HL-60/S4 treated with phorbol 12-myristate 13-acetate at 8.2 ng/mL for 4 days and 3 days (cell line): ENCODE measurements around the gene TNNI2.

Experiments
- in situ Hi-C: fragments of 300-500 bp; cut with MboI; formaldehyde crosslinking; loops from 2 replicates; pipeline ENCODE4 v1.15.0; 2022; ENCODE audit warnings: low sequenced_read_pairs

TNNI2 gene

DNA sequence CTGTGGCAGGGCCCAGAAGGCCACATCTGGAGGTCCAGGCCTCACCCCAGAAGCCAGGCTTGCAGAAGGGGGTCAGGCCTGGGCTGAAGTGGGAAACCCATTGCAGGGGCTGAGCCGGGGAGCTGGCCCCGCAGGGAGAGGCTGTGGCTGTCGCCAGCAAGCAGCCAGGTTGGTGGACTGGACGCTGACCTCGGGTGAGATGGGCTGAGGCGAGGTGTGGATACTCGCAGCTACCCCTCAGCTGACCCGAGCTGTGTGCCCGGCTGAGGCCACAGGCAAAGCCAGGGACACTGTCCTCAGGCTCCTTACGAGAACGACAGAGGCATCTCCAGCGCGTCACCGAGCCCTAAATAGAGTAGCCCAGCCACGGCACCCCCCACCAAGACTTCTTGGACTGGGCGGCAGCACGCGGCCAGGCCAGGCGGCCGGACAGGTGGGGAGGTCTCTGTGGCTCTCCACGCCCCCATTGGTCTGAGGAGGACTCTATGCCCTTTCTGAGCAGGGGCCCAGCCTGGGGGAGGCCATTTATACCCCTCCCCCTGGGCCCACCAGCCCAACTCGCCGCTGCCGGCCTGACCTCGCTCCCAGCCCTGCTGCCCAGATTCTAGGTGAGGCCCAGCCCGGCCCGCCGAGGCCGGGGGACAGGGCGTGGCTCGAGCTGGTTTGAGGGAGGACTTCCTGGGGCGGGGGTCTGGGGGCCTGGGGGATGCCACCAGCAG lies at the start of gene TNNI2:
Gene TNNI2, plus strand, starts transcription at position 556 of the 719 bp plus-strand sequence. CDS start 716 bp downstream, outside the sequence.
- in situ Hi-C loops: no loop called here

DNA sequence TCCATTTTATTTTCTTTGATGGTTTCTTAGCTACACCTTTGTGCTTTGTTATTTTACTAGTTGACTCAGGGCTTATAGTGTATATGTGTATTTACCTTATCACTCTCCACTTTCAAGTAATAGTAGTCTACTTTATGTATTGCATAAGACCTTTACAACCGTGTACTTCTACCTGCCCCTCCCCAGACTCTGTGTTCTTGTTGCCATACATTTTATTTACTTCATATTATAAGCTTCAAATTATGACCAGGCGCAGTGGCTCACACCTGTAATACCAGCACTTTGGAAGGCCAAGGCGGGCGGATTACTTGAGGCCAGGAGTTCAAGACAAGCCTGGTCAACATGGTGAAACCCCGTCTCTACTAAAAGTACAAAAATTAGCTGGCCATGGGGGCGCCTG lies 46.9 kb upstream of the TNNI2 start:
- in situ Hi-C loops: no loop called here

DNA sequence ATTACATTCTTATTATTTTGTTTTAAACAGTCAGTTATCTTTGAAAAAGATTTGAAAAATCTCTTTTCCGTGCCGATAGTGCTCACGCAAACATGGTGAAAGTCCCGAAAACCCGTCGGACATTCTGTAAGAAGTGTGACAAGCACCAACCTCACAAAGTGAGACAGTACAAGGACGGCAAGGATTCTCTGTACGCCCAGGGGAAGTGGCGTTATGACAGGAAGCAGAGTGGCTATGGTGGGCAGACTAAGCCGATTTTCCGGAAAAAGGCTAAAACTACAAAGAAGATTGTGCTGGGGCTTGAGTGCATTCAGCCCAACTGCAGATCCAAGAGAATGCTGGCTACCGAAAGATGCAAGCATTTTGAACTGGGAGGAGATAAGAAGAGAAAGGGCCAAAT lies 46.3 kb upstream of the TNNI2 start:
- in situ Hi-C loops: no loop called here

DNA sequence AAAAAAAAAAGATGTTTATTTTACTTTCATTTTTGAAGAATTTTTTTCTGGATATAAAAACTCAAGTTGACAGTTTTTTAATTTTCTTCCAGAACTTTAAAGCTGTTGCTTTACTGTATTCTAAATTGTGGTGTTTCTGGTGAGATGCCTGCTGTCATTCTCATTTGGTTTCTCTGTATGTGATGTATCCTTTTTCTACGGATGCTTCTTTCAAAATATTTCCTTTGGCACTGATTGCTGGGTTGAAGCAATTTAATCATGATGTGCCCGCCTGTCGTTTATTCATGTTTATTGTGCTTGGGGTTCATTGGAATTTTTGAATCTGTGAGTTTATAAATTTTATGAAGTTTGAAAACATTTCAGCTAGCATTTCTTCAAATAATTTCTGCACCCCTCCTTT lies 45.7 kb upstream of the TNNI2 start:
- in situ Hi-C loops: no loop called here

GRCh38 chr11:1796413-1797011 lies 42.3 kb upstream of the TNNI2 start:
- in situ Hi-C loops: no loop called here

DNA sequence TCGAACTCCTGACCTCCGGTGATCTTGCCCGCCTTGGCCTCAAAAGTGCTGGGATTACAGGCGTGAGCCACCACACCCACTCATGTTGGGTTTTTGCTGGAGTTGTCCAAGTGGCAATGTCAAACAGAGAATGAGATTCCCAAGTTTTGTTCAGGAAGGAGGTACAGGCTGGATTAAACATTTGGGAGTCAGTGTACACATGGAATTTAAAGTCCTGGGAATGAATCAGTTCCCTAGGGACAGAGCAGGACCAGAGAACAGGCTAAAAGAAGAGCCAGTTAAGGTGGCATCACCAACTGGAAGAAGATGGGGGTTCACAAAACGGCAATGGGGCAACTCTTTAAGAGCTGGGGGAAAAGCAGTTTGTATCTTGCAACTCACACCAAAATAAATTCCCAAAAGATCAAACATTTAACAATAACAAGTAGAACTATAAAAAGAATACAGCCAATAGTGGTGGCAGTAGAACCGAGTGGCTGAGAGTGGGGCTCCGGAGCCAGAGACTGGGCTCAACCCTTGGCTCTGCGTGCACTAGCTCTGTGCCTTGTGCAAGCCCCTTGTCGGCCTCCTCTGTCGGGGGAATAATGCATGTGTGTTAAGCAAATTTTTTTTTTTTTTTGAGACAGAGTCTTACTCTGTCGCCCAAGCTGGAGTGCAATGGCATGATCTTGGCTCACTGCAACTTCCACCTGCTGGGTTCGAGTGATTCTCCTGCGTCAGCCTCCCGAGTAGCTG lies 41.2 kb upstream of the TNNI2 start:
- in situ Hi-C loops: no loop called here

DNA sequence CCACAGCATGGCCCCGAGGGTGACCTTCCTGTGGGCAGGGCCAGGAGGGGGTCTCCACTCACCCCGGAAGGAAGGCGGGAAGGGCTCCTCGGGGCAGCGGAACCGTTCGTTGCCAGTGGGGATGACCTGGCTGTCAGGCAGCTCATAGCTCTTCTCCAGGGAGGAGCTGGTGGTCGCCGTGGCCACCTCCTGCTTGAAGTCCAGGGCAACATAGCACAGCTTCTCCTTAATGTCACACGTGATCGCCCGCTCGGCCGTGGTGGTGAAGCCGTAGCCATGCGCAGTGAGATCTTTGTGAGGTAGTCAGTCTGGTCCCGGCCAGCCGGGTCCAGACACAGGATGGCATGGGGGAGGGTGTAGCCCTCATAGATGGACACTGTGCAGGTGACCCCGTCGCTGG lies 35.5 kb upstream of the TNNI2 start:
- in situ Hi-C loops: loop anchor here (25.0 kb wide), 1 partner anchor 91 kb away; no protein-coding TSS in a partner anchor

DNA sequence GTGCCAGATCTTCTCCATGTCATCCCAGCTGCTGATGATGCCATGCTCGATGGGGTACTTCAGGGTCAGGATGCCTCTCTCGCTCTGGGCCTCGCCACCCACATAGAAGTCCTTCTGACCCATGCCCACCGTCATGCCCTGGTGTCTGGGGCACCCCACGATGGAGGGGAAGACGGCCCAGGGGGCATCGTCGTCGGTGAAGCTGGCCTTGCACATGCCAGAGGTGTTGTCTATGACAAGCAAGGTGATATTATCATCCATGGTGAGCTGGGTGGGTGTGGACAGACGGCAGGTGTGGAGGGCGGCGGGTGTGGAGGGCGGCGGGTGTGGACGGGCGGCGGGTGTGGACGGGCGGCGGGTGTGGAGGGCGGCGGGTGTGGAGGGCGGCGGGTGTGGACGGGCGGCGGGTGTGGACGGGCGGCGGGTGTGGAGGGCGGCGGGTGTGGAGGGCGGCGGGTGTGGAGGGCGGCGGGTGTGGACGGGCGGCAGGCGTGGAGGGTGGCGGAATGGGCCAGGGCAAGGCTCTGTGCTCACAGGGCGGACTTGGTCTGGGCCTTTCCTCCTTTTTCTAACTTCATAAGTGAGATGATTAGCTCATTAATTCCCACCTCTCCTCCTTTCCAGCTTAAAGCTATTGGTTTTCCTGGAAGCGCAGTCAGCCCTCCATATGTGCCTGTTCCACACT lies 34.8 kb upstream of the TNNI2 start:
- in situ Hi-C loops: loop anchor here (25.0 kb wide), 1 partner anchor 92 kb away; no protein-coding TSS in a partner anchor

DNA sequence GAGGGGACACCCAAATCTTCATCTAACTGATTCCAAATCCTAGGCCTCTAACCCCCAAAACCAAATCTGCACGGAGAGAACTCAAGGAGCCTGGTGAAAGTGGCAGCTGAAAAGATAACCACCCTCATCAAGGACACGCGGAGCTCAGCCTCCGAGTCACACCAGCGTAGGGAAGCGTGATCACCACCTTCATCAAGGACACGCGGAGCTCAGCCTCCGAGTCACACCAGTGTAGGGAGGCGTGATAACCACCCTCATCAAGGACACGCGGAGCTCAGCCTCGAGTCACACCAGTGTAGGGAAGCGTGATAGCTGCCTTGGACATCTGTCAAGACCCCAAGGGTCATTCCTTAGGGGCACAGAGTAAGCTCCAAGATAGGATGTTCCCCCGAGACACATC lies 33.3 kb upstream of the TNNI2 start:
- in situ Hi-C loops: loop anchor here (25.0 kb wide), 1 partner anchor 93 kb away; no protein-coding TSS in a partner anchor

DNA sequence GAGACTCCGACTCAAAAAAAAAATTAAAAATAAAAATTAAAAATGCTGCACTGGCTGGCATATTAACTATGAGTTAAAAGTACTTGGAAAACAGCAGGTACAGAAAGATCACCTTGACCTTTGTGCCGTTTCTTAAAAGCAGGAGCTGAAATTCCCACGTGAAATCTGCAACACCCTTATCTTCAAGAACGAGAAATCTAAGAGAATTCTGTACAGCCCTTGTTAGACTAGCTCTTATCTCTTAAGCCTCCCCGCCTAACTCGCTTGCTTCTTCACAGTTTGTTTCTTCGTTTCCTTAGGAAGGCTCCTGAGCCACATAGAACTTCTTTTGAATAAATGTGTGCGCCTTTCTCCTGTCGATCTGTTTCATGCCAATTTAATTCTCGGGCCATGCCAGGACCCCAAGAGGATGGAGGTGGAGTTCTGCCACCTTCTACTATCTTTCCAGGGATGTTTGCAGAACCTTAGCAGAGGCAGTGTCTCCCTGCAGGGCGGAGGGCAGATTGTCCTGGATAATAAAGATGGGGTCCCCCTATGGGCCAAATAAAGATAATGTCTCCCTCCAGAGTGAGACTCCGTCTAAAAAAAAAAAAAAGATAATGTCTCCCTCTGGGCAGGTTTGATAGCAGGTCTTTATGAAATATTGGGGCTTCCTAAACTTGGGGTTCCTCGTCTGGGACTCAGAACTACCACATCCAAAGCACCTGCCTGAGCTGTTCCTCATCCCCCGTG lies 31.4 kb upstream of the TNNI2 start:
- in situ Hi-C loops: loop anchor here (25.0 kb wide), 1 partner anchor 95 kb away; no protein-coding TSS in a partner anchor

DNA sequence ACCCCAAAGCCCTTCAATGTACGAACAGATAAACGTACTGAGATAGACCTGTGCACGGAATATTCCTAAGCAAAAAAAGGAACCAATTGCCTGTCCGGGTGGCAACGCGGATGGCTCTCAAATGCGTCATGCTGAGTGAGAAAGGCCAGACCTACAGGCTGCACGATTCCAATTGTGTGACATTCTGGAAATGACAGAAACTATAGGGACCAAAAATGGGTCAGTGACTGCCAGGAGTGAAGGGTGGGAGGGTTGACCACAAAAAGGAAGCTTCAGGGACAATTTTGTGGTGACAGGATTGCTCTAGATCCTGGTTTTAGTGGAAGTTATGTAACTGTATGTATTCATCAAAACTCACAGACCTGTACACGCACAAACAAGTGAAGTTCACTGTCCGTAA lies 28.0 kb upstream of the TNNI2 start:
- in situ Hi-C loops: loop anchor here (25.0 kb wide), 1 partner anchor 98 kb away; no protein-coding TSS in a partner anchor

GRCh38 chr11:1812274-1812673 lies 26.5 kb upstream of the TNNI2 start:
- in situ Hi-C loops: loop anchor here (25.0 kb wide), 1 partner anchor 100 kb away; no protein-coding TSS in a partner anchor

DNA sequence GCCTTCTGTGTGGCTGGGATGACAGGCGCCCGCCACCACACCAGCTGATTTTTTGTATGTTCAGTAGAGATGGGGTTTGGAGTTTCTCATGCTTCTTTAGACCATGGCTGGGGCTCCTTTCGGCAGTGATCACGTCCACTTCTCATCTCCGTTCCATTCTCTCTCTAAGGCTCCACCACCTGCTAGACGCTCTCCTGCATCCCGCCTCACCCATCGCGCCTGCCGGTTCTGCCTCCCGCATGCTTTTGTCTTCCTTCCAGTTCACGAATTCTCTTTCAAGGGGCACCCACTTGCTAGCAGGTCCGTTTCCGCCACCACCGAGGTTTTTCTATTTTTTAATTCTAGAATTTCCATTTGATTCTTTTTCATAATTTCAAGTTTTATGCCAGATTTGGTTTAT lies 26.0 kb upstream of the TNNI2 start:
- in situ Hi-C loops: loop anchor here (25.0 kb wide), 1 partner anchor 100 kb away; no protein-coding TSS in a partner anchor

DNA sequence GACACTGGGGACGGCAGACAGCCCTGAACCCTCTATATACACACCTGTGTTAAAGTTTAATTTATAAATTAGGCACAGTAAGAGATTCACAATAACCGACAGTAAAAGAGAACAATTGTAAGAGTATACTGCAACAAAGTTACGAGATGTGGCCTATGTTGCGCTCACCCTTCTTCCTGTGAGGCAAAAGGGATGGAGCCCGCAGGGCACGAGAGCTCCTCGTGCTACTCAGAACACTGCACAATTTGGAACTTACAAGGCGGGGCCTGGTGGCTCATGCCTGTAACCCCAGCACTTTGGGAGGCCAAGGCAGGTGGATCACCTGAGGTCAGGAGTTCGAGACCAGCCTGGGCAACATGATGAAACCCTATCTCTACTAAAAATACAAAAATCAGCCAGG lies 25.4 kb upstream of the TNNI2 start:
- in situ Hi-C loops: loop anchor here (25.0 kb wide), 1 partner anchor 101 kb away; no protein-coding TSS in a partner anchor

DNA sequence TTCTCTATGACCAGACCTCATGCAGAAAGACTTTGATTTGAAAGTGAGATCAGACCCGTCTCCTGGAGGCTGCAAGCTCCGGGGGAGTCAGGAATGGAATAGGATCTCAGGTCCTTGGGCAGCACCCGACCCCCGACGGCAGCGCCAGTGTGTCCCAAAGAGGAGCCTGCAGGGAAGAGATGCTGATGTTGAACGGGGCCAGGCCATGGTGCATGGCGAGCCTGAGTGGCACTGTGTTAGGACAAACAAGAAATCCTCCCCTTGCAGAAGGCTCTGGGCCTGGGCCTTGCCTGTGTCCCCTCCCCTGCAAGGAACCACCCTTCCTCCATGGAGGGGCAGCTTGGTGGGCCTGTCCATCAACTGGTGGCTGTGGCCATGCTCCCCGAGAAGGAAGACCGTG lies 24.1 kb upstream of the TNNI2 start:
- in situ Hi-C loops: loop anchor here (25.0 kb wide), 1 partner anchor 102 kb away; no protein-coding TSS in a partner anchor

DNA sequence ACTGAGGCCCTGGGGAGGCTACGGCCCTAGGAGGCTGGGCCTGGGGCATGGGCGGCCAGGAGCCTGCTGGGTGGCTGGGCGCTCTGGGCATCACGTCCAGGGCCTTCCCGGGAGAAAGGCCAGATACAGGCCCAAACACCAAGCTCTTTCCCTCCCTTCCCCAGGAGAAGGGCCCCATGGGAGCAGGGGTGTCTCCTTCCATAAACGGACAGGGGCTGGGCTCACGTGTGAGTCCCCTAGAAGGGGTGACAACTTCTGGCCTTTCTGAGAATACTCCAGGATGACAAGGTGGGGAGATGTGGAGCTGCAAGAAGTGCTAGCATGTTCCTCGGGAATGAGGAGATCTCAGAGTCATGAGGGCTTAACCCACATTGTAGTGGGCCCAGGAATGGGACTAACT lies 23.5 kb upstream of the TNNI2 start:
- in situ Hi-C loops: loop anchor here (25.0 kb wide), 1 partner anchor 103 kb away; no protein-coding TSS in a partner anchor

- in situ Hi-C loops: loop anchor here (25.0 kb wide), 1 partner anchor 103 kb away; no protein-coding TSS in a partner anchor
Observed at GRCh38 chr11:1815751-1816150, 23.0 kb upstream of the TNNI2 start.

DNA sequence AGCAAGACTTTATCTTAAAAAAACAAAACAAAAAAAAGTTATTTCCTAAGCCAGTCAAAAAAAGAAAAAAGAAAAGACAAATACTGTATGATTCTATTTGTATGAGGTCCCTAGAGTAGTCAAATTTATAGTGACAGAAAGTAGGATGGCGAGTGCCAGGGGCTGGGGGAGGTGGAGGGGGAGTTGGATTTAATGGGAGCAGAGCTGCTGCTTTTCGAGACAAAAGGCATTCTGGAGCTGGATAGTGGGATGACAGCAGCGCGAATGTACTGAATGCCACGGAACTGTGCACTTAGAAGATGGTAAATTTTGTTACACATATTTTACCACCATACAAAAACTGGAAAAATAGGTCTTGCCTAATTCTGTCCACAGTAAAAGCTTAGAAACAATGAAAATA lies 21.8 kb upstream of the TNNI2 start:
- in situ Hi-C loops: loop anchor here (25.0 kb wide), 1 partner anchor 105 kb away; no protein-coding TSS in a partner anchor

- in situ Hi-C loops: loop anchor here (25.0 kb wide), 1 partner anchor 105 kb away; no protein-coding TSS in a partner anchor
Observed at GRCh38 chr11:1817511-1817910, 21.3 kb upstream of the TNNI2 start.

DNA sequence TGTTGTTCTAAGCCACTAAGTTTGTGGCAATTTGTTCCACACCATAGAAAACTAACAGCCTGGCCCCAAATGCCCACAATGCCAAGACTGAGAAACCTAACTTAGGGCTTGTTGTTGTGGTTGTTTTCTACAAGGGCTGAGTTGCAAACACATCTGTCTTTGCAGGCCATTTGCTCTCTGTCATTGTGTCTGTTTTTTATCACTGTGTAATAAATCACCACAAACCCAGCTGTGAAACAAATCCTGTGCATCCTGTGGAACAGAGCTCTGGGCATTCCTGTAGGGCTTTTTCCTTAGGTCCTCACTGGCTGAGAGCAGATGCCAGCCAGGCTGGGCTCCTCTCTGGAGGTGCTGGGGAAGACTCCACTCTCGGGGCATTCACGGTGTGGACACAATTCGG lies 19.7 kb upstream of the TNNI2 start:
- in situ Hi-C loops: loop anchor here (25.0 kb wide), 1 partner anchor 107 kb away; no protein-coding TSS in a partner anchor
